ENCODE measurements around the gene STMN3.

DNA sequence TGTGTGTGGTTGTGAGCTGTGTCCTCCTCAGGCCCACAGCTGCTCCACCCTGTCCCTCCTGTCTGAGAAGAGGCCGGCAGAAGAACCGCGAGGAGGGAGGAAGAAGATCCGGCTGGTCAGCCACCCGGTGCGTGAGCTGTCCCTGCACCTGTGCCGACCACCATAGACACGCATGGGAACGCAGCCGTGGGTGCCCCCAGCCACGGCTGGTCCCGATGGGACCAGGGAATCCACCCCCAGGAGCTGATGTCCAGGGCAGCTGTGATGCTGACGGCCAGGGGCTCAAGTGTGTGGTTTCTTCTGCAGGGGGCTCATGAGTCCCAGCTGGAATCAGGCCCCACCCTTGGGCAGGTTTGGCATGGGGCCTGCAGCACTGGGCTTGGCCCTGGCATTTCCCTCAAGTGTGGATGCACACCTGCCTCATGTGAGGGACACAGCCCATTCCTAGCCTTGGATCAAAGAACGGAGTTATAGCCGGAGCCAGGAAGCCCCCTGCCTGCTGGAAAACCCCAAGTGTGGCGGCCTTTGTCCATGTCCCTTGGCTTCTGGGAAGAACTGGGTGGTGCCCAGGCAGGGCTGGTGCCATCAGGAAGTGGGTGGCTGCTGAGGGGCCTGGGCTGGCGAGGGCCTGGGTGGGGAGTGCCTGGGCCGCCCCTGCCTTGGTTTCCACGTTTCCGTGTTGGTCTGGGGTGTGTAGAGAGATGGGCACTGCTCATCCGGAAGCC lies 38.6 kb upstream of the STMN3 start:
- TF ChIP-seq, protein P1, sequence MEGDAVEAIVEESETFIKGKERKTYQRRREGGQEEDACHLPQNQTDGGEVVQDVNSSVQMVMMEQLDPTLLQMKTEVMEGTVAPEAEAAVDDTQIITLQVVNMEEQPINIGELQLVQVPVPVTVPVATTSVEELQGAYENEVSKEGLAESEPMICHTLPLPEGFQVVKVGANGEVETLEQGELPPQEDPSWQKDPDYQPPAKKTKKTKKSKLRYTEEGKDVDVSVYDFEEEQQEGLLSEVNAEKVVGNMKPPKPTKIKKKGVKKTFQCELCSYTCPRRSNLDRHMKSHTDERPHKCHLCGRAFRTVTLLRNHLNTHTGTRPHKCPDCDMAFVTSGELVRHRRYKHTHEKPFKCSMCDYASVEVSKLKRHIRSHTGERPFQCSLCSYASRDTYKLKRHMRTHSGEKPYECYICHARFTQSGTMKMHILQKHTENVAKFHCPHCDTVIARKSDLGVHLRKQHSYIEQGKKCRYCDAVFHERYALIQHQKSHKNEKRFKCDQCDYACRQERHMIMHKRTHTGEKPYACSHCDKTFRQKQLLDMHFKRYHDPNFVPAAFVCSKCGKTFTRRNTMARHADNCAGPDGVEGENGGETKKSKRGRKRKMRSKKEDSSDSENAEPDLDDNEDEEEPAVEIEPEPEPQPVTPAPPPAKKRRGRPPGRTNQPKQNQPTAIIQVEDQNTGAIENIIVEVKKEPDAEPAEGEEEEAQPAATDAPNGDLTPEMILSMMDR (IDR thresholded peaks at IDR 0.05; ENCODE audit: insufficient read depth, low read length, poor library complexity, severe bottlenecking) = no peak
- no peak for TF ChIP-seq EZH2phosphoT487 (conservative IDR thresholded peaks at IDR 0.05; ENCODE audit: low read length)
